Activated T-helper 17 cell treated with anti-CD3 and anti-CD28 coated beads, Interleukin-2, amount 50 U/mL, for 72 hours (primary cell): ENCODE measurements around the gene SLC13A2. TPM values are rescaled to one million over a fixed set of nuclear protein-coding genes. Genes with fewer than 3 reads are reported as not detected.

ENCODE experiments used
- ATAC-seq: fragments of 150-1000 bp; cut with Tn5 transposase; replicated peaks from 2 replicates; pipeline ENCODE4 v1.10.0; 2021; ENCODE audit warnings: mild to moderate bottlenecking, moderate library complexity
- H3K27ac Mint-ChIP-seq: one replicate; pipeline ENCODE4 v1.8.0; 2022; ENCODE audit warnings: mixed read lengths
- H3K27me3 Mint-ChIP-seq: one replicate; pipeline ENCODE4 v1.8.0; 2022; ENCODE audit warnings: mixed read lengths
- H3K36me3 Mint-ChIP-seq: one replicate; pipeline ENCODE4 v1.8.0; 2022; ENCODE audit warnings: low read depth, mild to moderate bottlenecking, mixed read lengths
- H3K4me1 Mint-ChIP-seq: one replicate; pipeline ENCODE4 v1.8.0; 2022; ENCODE audit warnings: mixed read lengths
- H3K4me3 Mint-ChIP-seq: one replicate; pipeline ENCODE4 v1.8.0; 2022; ENCODE audit warnings: mild to moderate bottlenecking, mixed read lengths
- H3K9me3 Mint-ChIP-seq: one replicate; pipeline ENCODE4 v1.8.0; 2022; ENCODE audit warnings: mixed read lengths
- total RNA-seq, 2 donors: library from RNA; stranded (reverse); gene quantifications; one replicate each; pipeline ENCODE4 v1.2.3, GENCODE V29; 2022

Gene SLC13A2
- total RNA-seq, 2 donors from 2014 or later: not detected

- H3K27me3 Mint-ChIP-seq: no peaks in the 10 kb centered on the region
- H3K4me1 Mint-ChIP-seq: no peaks in the 10 kb centered on the region
- H3K4me3 Mint-ChIP-seq: no peak overlapping the region
- no peak overlapping the region for H3K27ac Mint-ChIP-seq
- H3K36me3 Mint-ChIP-seq: no peaks in the 10 kb centered on the region
- no peak for ATAC-seq
- H3K9me3 Mint-ChIP-seq: no peaks in the 10 kb centered on the region
These were observed 65.0 kb downstream of the SLC13A2 start for GRCh38 chr17:28538296-28538895.

GRCh38 chr17:28540231-28540630 lies 66.8 kb downstream of the SLC13A2 start:
- no peaks in the 10 kb centered on the region for H3K9me3 Mint-ChIP-seq
- no peaks in the 10 kb centered on the region for H3K27me3 Mint-ChIP-seq
- no peak overlapping the region for H3K4me3 Mint-ChIP-seq
- ATAC-seq: peak; percentile 9
- no peaks in the 10 kb centered on the region for H3K36me3 Mint-ChIP-seq
- no peak overlapping the region for H3K27ac Mint-ChIP-seq
- no peaks in the 10 kb centered on the region for H3K4me1 Mint-ChIP-seq

GRCh38 chr17:28541439-28541838 lies 68.0 kb downstream of the SLC13A2 start:
- Mint-ChIP-seq H3K4me3 (no peak overlapping the region), H3K27me3 (no peaks in the 10 kb centered on the region), H3K9me3 (no peaks in the 10 kb centered on the region), H3K27ac (no peak overlapping the region), H3K36me3 (no peaks in the 10 kb centered on the region), H3K4me1 (no peaks in the 10 kb centered on the region)
- no peak for ATAC-seq

DNA sequence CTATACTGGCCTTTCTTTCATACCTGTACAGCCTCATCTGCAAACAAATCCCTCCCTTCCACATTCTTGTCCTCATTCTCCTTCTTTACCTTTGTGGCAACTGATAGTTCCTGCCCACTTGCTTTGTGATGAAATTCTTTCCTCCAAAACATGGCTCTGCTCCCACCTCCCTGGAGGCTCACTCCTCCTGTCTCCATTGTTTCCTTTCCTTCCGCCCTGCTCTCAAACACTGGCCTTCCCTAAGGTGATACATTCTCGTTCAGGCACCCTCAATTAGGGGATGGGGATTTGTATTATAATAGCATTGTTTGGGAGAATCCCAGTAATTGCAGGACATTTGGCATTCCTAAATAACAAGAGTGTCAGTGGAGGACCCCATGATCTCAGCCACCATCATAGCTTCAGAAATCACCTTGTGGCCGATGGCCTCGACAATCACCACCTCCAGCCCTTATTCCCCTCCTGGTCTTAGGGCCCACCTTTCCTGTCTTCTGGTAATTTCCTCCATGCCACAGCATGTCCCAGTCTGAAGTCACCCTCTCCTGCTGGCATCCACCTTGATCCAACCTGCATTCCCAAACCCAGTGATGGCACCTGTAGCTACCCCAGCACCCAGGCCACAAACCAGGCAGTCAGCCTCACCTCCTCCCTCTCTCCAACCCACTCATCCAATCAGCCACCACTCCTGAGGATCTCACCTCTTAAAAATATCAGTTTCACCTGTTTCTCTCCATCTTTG lies 71.1 kb downstream of the SLC13A2 start:
- Mint-ChIP-seq H3K4me3 (no peak overlapping the region), H3K27ac (peak overlapping the region; percentile 5), H3K36me3 (peaks cover 6% of the 10 kb centered on the region), H3K9me3 (no peaks in the 10 kb centered on the region), H3K4me1 (peaks cover 14% of the 10 kb centered on the region), H3K27me3 (no peaks in the 10 kb centered on the region)
- no peak for ATAC-seq

DNA sequence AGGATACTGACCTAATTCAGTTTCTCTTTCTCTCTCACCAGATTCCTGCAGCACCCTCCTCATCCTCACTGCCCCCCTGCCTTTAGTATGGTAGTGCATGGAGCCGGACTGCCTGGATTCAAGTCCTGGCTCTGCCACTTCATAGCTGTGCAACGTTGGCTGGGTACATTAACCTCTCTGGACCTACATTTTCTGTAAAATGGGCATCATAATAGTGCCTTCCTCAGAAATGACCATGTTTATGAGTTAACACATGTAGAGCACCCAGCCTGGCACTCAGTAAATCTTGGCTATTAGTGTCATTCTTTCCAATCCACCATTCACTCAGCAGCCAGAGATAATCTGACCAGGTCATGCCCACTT lies 71.7 kb downstream of the SLC13A2 start:
- peak overlapping the region; percentile 44 for H3K27ac Mint-ChIP-seq
- no peaks in the 10 kb centered on the region for H3K9me3 Mint-ChIP-seq
- peaks cover 18% of the 10 kb centered on the region for H3K4me1 Mint-ChIP-seq
- no peaks in the 10 kb centered on the region for H3K27me3 Mint-ChIP-seq
- peaks cover 6% of the 10 kb centered on the region for H3K36me3 Mint-ChIP-seq
- no peak for ATAC-seq
- no peak overlapping the region for H3K4me3 Mint-ChIP-seq

GRCh38 chr17:28545787-28546415 lies 72.5 kb downstream of the SLC13A2 start:
- Mint-ChIP-seq H3K27me3 (no peaks in the 10 kb centered on the region), H3K36me3 (peaks cover 6% of the 10 kb centered on the region), H3K4me1 (peaks cover 25% of the 10 kb centered on the region), H3K4me3 (no peak overlapping the region), H3K27ac (peak overlapping the region; percentile 44), H3K9me3 (no peaks in the 10 kb centered on the region)
- no peak for ATAC-seq

DNA sequence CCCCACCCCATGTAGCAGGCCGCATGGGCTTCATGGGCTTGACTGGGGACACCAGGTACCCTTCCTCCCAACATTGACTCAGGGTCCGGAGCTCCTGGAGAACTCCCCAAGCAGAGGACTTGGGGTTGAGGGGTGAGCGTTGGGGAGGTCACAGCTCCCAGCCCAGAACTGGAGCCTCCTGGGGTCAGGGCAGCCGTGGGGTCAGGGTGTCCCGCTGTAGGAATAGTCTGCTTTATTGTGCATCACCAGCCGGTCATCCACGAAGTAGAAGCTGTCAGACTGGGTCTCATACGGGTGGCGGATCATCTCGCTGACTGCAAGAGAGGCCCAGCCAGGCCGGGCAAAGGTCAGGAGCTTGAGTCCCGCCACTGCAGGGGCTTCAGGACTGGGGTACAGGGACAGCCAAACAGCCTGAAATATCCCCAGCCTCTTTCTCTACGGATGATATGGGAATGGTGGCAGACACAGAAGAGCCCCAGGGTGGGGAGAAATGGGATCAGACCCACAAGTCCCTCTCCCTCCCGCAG lies 73.7 kb downstream of the SLC13A2 start:
- ATAC-seq: no peak
- Mint-ChIP-seq H3K4me3 (no peak overlapping the region), H3K36me3 (peaks cover 16% of the 10 kb centered on the region), H3K4me1 (peaks cover 31% of the 10 kb centered on the region), H3K9me3 (no peaks in the 10 kb centered on the region), H3K27me3 (no peaks in the 10 kb centered on the region), H3K27ac (peak overlapping the region; percentile 90)

Other genes starting within 250 kb of the SLC13A2 start
- 10 to 100 TPM; 25.0 to 41.0 TPM for gene TMEM97, start 154.4 kb upstream of the SLC13A2 start, total RNA-seq
- 10 to 100 TPM; 17.5 to 21.3 TPM for gene IFT20, start 138.2 kb upstream of the SLC13A2 start, total RNA-seq
- gene TNFAIP1, start 137.9 kb upstream of the SLC13A2 start, total RNA-seq: 10 to 100 TPM; 24.9 to 30.0 TPM
- 100 to 1,000 TPM in 1 of 2 donors, 10 to 100 TPM in 1; 48.9 to 109 TPM for gene POLDIP2, start 116.1 kb upstream of the SLC13A2 start, total RNA-seq
- not detected for gene SEBOX, start 108.4 kb upstream of the SLC13A2 start, total RNA-seq
- under 1 TPM; 0.16 to 0.43 TPM for gene VTN, start 103.3 kb upstream of the SLC13A2 start, total RNA-seq
- 10 to 100 TPM; 30.1 to 33.7 TPM for gene SARM1, start 102.0 kb upstream of the SLC13A2 start, total RNA-seq
- 1 to 10 TPM; 2.5 to 4.4 TPM for gene SLC46A1, start 67.4 kb upstream of the SLC13A2 start, total RNA-seq
- not detected for gene FOXN1, start 32.7 kb downstream of the SLC13A2 start, total RNA-seq
- gene UNC119, start 79.0 kb downstream of the SLC13A2 start, total RNA-seq: 10 to 100 TPM; 39.1 to 67.7 TPM
- 10 to 100 TPM; 33.2 to 38.9 TPM for gene PIGS, start 97.9 kb downstream of the SLC13A2 start, total RNA-seq
- 100 to 1,000 TPM in 1 of 2 donors, 10 to 100 TPM in 1; 55.0 to 335 TPM for gene ALDOC, start 103.3 kb downstream of the SLC13A2 start, total RNA-seq
- gene SPAG5, start 125.4 kb downstream of the SLC13A2 start, total RNA-seq: 100 to 1,000 TPM; 140 to 195 TPM
- gene RSKR, start 140.5 kb downstream of the SLC13A2 start, total RNA-seq: 10 to 100 TPM; 25.5 to 36.3 TPM
- gene BLTP2, start 171.5 kb downstream of the SLC13A2 start, total RNA-seq: 100 to 1,000 TPM; 134 to 226 TPM
- gene SDF2, start 188.3 kb downstream of the SLC13A2 start, total RNA-seq: 10 to 100 TPM; 48.3 to 48.6 TPM
- gene SUPT6H, start 188.6 kb downstream of the SLC13A2 start, total RNA-seq: 10 to 100 TPM; 80.2 to 89.1 TPM
- gene PROCA1, start 238.2 kb downstream of the SLC13A2 start, total RNA-seq: 10 to 100 TPM in 1 of 2 donors, 1 to 10 TPM in 1; 4.4 to 12.4 TPM
- gene RAB34, start 244.2 kb downstream of the SLC13A2 start, total RNA-seq: 10 to 100 TPM in 1 of 2 donors, 1 to 10 TPM in 1; 4.1 to 22.4 TPM
- 1,000 to 10,000 TPM; 2,238 to 2,546 TPM for gene RPL23A, start 246.3 kb downstream of the SLC13A2 start, total RNA-seq